Left lung (tissue), 10 donors: ENCODE measurements around the gene BLOC1S3. TPM values are rescaled to one million over a fixed set of nuclear protein-coding genes. Genes with fewer than 3 reads are reported as not detected.
A peak's percentile ranks its signal among the peaks of the same experiment; 100 is the strongest.

Experiments
- ATAC-seq: fragments of 200-7000 bp; cut with Tn5 transposase; one replicate; pipeline ENCODE4 v1.9.1; 2020; ENCODE audit warnings: moderate library complexity
- DNase-seq, 4 donors: peaks; one replicate each; pipeline ENCODE4 v3.0.0-alpha.2; 2013 to 2020
- H3K27ac ChIP-seq, 2 donors: fragments of 200-600 bp; sonication (generic) in 1 of 2; one replicate each; pipeline versions ENCODE4 v1.5.0 to v1.8.0; 2020 to 2021
- H3K27me3 ChIP-seq, 2 donors: fragments of 200-600 bp; sonication (generic) in 1 of 2; one replicate each; pipeline versions ENCODE4 v1.5.0 to v1.8.0; 2020 to 2021
- H3K36me3 ChIP-seq, 2 donors: fragments of 200-600 bp; sonication (generic) in 1 of 2; one replicate each; pipeline versions ENCODE4 v1.5.0 to v1.8.0; 2020 to 2021
- H3K4me1 ChIP-seq, 2 donors: fragments of 200-600 bp; one replicate each; pipeline ENCODE4 v1.8.0; 2021
- H3K4me3 ChIP-seq, 2 donors: fragments of 200-600 bp; sonication (generic) in 1 of 2; one replicate each; pipeline versions ENCODE4 v1.5.0 to v1.8.0; 2020 to 2021; ENCODE audit warnings: mild to moderate bottlenecking in 1 of 2
- H3K9me3 ChIP-seq, 2 donors: fragments of 200-600 bp; sonication (generic) in 1 of 2; one replicate each; pipeline versions ENCODE4 v1.5.0 to v1.8.0; 2020 to 2021
- intact Hi-C, 2 donors: fragments of 100-400 bp; cut with DNase I; formaldehyde crosslinking; loops; one replicate each; pipeline versions ENCODE4 v1.11.2 to v1.14.2; 2022
- polyA plus RNA-seq, 6 donors: library from polyadenylated mRNA; unstranded; fragments of 120-200 nt; gene quantifications; one replicate each; pipeline ENCODE4 v1.2.1, GENCODE V29; 2013; ENCODE audit not compliant: insufficient read length in 6 of 6
- total RNA-seq, 2 donors: library from RNA; stranded (reverse); fragmentation: NEBNext Ultra II Directional; extraction: Animal tissue kit (Norgen Biotek cat#: 25700); gene quantifications; one replicate each; pipeline ENCODE4 v1.2.1, GENCODE V29; 2021
- TF ChIP-seq, protein P1 (sequence below), 2 donors: fragments of 200-600 bp; sonication (generic) in 1 of 2; IDR thresholded peaks; one replicate each; pipeline versions ENCODE4 v1.5.0 to v1.8.0; 2021; ENCODE audit warnings: antibody characterized with exemption in 2 of 2
- donor health status: DM: no; HTN: yes; CAD: no.
- donor health status: DM: no; HTN: no; CAD: no.

The BLOC1S3 gene
- total and polyA plus RNA-seq, 8 donors: 7.8 to 15.8 (median 9.8) TPM

DNA sequence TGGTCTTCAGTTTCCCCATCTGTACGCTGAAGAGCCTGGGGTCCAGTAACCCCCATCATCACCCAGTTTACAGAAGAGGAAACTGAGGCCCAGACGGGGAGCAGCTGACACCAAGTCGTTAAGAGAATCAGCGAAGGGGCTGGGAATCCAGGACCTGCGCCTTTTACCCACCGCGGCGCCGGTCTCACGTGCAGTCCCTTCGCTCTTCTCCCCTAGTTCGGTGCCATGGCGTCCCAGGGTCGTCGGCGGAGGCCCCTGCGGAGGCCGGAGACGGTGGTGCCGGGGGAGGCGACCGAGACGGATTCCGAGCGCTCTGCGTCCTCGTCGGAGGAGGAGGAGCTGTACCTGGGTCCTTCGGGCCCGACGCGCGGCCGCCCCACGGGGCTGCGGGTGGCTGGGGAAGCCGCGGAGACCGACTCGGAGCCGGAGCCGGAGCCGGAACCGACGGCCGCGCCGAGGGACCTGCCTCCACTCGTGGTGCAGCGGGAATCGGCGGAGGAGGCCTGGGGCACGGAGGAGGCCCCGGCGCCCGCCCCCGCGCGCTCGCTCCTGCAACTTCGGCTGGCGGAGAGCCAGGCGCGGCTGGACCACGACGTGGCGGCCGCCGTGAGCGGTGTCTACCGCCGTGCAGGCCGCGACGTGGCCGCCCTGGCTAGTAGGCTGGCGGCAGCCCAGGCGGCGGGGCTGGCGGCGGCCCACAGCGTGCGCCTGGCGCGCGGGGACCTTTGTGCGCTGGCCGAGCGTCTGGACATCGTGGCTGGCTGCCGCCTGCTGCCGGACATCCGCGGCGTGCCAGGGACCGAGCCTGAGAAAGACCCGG, 698 bp downstream of the BLOC1S3 start:
- ATAC-seq: peak; percentile 2
- Histone ChIP-seq H3K27me3 (no peaks in the 10 kb centered on the region), H3K4me3 (peak overlapping the region; percentile 88 to 96), H3K27ac (peak overlapping the region; percentile 84 to 97), H3K4me1 (peaks cover 13 to 69% of the 10 kb centered on the region in 2 donors), H3K9me3 (no peaks in the 10 kb centered on the region), H3K36me3 (peaks cover 0 to 6% of the 10 kb centered on the region in 2 donors)
- peak in 3 of 4 donors; percentile 18 to 89 (median 44) for DNase-seq
- intact Hi-C loops: no loop called here
- TF ChIP-seq, protein P1, sequence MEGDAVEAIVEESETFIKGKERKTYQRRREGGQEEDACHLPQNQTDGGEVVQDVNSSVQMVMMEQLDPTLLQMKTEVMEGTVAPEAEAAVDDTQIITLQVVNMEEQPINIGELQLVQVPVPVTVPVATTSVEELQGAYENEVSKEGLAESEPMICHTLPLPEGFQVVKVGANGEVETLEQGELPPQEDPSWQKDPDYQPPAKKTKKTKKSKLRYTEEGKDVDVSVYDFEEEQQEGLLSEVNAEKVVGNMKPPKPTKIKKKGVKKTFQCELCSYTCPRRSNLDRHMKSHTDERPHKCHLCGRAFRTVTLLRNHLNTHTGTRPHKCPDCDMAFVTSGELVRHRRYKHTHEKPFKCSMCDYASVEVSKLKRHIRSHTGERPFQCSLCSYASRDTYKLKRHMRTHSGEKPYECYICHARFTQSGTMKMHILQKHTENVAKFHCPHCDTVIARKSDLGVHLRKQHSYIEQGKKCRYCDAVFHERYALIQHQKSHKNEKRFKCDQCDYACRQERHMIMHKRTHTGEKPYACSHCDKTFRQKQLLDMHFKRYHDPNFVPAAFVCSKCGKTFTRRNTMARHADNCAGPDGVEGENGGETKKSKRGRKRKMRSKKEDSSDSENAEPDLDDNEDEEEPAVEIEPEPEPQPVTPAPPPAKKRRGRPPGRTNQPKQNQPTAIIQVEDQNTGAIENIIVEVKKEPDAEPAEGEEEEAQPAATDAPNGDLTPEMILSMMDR (IDR thresholded peaks at IDR 0.05): no peak

DNA sequence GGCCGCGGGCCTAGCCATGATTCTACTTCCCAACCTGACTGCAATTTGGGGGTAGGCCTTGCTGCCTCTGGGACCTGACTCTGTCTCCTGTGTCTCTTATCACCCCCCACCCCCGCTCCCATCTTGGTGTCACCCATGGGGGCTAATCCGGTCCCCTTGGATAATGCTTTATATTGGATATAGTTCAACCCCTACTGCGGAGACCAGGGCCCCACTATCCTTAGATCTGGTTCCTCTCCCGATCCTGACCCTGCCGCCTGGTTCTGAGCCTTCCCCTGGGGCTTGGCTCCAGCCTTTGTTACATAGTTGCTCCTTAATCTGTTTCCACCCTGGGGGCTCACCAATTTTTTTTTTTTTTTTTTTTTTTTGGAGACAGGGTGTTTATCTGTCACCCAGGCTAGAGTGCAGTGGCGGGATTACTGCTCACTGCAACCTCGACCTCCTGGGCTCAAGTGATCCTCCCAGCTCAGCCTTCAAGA, 1.3 kb downstream of the BLOC1S3 start:
- Histone ChIP-seq H3K27me3 (no peaks in the 10 kb centered on the region), H3K9me3 (no peaks in the 10 kb centered on the region), H3K4me1 (peaks cover 13 to 73% of the 10 kb centered on the region in 2 donors), H3K36me3 (peaks cover 0 to 6% of the 10 kb centered on the region in 2 donors), H3K27ac (peak overlapping the region in 1 of 2 donors; percentile 97), H3K4me3 (peak overlapping the region; percentile 88 to 96)
- intact Hi-C loops: no loop called here
- ATAC-seq (no peak), DNase-seq (no peak)
- TF ChIP-seq, protein P1 (IDR thresholded peaks at IDR 0.05): no peak

DNA sequence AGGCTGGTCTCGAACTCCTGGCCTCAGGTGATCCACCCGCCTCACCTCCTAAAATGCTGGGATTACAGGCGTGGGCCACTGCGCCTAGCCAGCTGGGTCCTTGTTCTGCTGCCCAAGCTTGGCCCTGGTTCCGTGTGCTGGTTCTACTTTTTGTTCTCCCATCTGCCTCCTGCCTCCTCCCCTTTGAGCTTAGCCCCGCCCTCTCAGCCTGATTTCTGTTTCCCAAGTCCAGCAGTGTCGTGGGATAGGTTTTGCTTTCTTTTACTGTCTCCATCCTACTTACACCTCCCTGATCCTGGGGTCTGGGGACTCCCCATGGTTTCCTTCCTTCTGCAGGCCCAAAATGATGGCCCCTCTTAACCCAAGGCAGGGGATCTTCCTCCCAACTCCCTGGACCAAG, 2.4 kb downstream of the BLOC1S3 start:
- H3K4me1 ChIP-seq: peaks cover 13 to 72% of the 10 kb centered on the region in 2 donors
- peaks cover 0 to 6% of the 10 kb centered on the region in 2 donors for H3K36me3 ChIP-seq
- H3K27me3 ChIP-seq: no peaks in the 10 kb centered on the region
- H3K9me3 ChIP-seq: no peaks in the 10 kb centered on the region
- ATAC-seq (no peak), DNase-seq (no peak)
- TF ChIP-seq, protein P1 (IDR thresholded peaks at IDR 0.05): no peak
- intact Hi-C loops: no loop called here
- no peak overlapping the region for H3K4me3 ChIP-seq
- H3K27ac ChIP-seq: no peak overlapping the region

DNA sequence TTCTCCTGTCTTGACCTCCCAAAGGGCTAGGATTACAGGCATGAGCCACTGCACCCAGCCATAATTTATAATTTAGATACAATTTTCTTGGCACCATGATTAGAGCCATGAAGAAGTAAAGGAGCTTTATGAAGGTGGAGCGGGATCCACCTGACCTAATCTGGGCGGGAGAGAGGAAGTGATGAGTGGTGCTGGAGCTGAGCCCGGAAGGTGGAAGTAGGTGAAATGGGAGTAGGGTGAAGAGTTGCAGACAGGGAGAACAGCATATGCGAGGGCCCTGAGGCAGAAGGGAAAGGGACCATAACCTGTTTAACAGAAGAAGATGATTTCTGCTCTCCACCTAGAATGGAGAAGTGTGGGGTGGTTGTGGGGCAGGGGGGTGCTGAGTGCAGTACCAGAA, 4.2 kb downstream of the BLOC1S3 start:
- DNase-seq: no peak
- H3K4me1 ChIP-seq: peaks cover 10 to 55% of the 10 kb centered on the region in 2 donors
- TF ChIP-seq, protein P1 (IDR thresholded peaks at IDR 0.05): no peak
- no peaks in the 10 kb centered on the region for H3K9me3 ChIP-seq
- ATAC-seq: no peak
- no peaks in the 10 kb centered on the region for H3K27me3 ChIP-seq
- intact Hi-C loops: no loop called here
- peaks cover 0 to 6% of the 10 kb centered on the region in 2 donors for H3K36me3 ChIP-seq
- no peak overlapping the region for H3K4me3 ChIP-seq
- H3K27ac ChIP-seq: no peak overlapping the region

DNA sequence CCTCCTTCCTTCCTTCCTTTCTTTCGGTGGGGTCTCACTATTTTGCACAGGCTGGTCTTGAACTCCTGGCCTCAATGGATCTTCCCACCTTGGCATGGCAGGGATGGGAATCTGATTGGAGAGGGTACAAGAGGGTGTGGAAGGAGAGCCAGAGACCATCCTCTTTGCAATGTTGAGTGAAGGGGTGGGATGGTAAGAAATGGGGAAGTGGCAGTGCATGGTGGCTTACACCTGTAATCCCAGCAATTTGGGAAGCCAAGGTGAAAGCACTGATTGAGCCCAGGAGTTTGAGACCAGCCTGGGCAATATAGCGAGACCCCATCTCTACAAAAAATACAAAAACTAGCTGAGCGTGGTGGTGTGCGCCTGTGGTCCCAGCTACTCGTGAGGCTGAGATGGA, 5.5 kb downstream of the BLOC1S3 start:
- H3K4me1 ChIP-seq: peaks cover 10 to 55% of the 10 kb centered on the region in 2 donors
- DNase-seq (no peak), ATAC-seq (no peak)
- H3K4me3 ChIP-seq: no peak overlapping the region
- H3K36me3 ChIP-seq: peaks cover 0 to 6% of the 10 kb centered on the region in 2 donors
- no peaks in the 10 kb centered on the region for H3K9me3 ChIP-seq
- no peak overlapping the region for H3K27ac ChIP-seq
- TF ChIP-seq, protein P1 (IDR thresholded peaks at IDR 0.05): no peak
- intact Hi-C loops: no loop called here
- H3K27me3 ChIP-seq: no peaks in the 10 kb centered on the region
